ENCODE results near the gene ATP8A2. TPM values are rescaled to one million over a fixed set of nuclear protein-coding genes. Genes with fewer than 3 reads are reported as not detected.

ATP8A2 gene
- total and polyA plus RNA-seq, 4 donors: 0.01 to 0.08 (median 0.05) TPM; not detected in 1

- Histone ChIP-seq H3K4me3 (ENCODE audit: low read depth in 1 of 3, low read length in 3 of 3) (no peak overlapping the region), H3K4me1 (ENCODE audit: control insufficient read depth in 4 of 4, insufficient read depth in 4 of 4, low read length in 3 of 4) (no peaks in the 10 kb centered on the region), H3K27me3 (ENCODE audit: control insufficient read depth in 4 of 4, insufficient read depth in 4 of 4, low read length in 3 of 4) (peaks cover 0 to 11% (median 0%) of the 10 kb centered on the region in 4 donors), H3K27ac (ENCODE audit: low read depth in 1 of 2, low read length in 2 of 2) (no peak overlapping the region), H3K9me3 (ENCODE audit: control insufficient read depth in 4 of 4, low read length in 3 of 4) (peaks cover 0 to 2% (median 0%) of the 10 kb centered on the region in 4 donors), H3K36me3 (ENCODE audit: control insufficient read depth in 4 of 4, insufficient read depth in 3 of 4, low read depth in 1 of 4, low read length in 3 of 4) (no peaks in the 10 kb centered on the region), H3K9ac (ENCODE audit: low read depth in 1 of 2, low read length in 2 of 2) (no peak overlapping the region)
- no peak for TF ChIP-seq MAX (IDR thresholded peaks at IDR 0.05)
- no peak for TF ChIP-seq ATF3 (IDR thresholded peaks at IDR 0.05)
- no peak for TF ChIP-seq HNF4G (IDR thresholded peaks at IDR 0.05)
- no peak for TF ChIP-seq YY1 (IDR thresholded peaks at IDR 0.05)
- no peak for TF ChIP-seq REST (IDR thresholded peaks at IDR 0.05)
- DNase-seq (ENCODE audit: low spot score): no peak
- 53% methylated on average over 2 of the region's 2 CpGs for WGBS
Measured at GRCh38 chr13:25581351-25581750, 209.6 kb downstream of the ATP8A2 start.

GRCh38 chr13:25584087-25584486 lies 212.3 kb downstream of the ATP8A2 start:
- H3K4me1 ChIP-seq (ENCODE audit: control insufficient read depth in 4 of 4, insufficient read depth in 4 of 4, low read length in 3 of 4): no peaks in the 10 kb centered on the region
- no peaks in the 10 kb centered on the region for H3K36me3 ChIP-seq (ENCODE audit: control insufficient read depth in 4 of 4, insufficient read depth in 3 of 4, low read depth in 1 of 4, low read length in 3 of 4)
- H3K4me3 ChIP-seq (ENCODE audit: low read depth in 1 of 3, low read length in 3 of 3): no peak overlapping the region
- peaks cover 0 to 8% (median 2%) of the 10 kb centered on the region in 4 donors for H3K27me3 ChIP-seq (ENCODE audit: control insufficient read depth in 4 of 4, insufficient read depth in 4 of 4, low read length in 3 of 4)
- TF ChIP-seq ATF3 (IDR thresholded peaks at IDR 0.05) (no peak), GABPA (IDR thresholded peaks at IDR 0.05 in 1 of 2, conservative IDR thresholded peaks at IDR 0.05 in 1 of 2) (no peak), REST (IDR thresholded peaks at IDR 0.05) (no peak), JUND (IDR thresholded peaks at IDR 0.05) (no peak), RXRA (IDR thresholded peaks at IDR 0.05) (no peak), HNF4G (IDR thresholded peaks at IDR 0.05) (no peak), YY1 (IDR thresholded peaks at IDR 0.05) (no peak), ZBTB33 (IDR thresholded peaks at IDR 0.05) (no peak), TAF1 (conservative IDR thresholded peaks at IDR 0.05) (no peak), MAX (IDR thresholded peaks at IDR 0.05) (no peak), SP1 (IDR thresholded peaks at IDR 0.05) (no peak), CTCF (IDR thresholded peaks at IDR 0.05; ENCODE audit: low read depth, low read length, missing input control) (no peak), NR2F2 (IDR thresholded peaks at IDR 0.05) (no peak), EGR1 (IDR thresholded peaks at IDR 0.05; ENCODE audit: low read depth in 2 of 2) (no peak)
- peaks cover 0 to 2% (median 0%) of the 10 kb centered on the region in 4 donors for H3K9me3 ChIP-seq (ENCODE audit: control insufficient read depth in 4 of 4, low read length in 3 of 4)
- H3K9ac ChIP-seq (ENCODE audit: low read depth in 1 of 2, low read length in 2 of 2): no peak overlapping the region
- WGBS: 61% methylated on average over 6 of the region's 6 CpGs
- no peak for DNase-seq (ENCODE audit: low spot score)
- no peak overlapping the region for H3K27ac ChIP-seq (ENCODE audit: low read depth in 1 of 2, low read length in 2 of 2)

Data from liver (tissue), 9 donors.